GM19025 (cell line): ENCODE data around the gene SLC13A5.
"Not testable (repeated sequence)": the region's sequence is repeated elsewhere in the genome, so short reads cannot be mapped to it uniquely, and the experiment has no call there.

ENCODE experiments used
- ATAC-seq: cut with Tn5 transposase; IDR thresholded peaks from one replicate; pipeline ENCODE4 v1.9.1; 2021; ENCODE audit warnings: mild to moderate bottlenecking, low read depth, moderate library complexity; ENCODE audit not compliant: unreplicated experiment

The SLC13A5 gene

GRCh38 chr17:6711681-6712057, 1.5 kb downstream of the SLC13A5 start:
- no peak for ATAC-seq

GRCh38 chr17:6711081-6711674, 2.0 kb downstream of the SLC13A5 start:
- ATAC-seq: no peak

GRCh38 chr17:6710317-6710716, 2.9 kb downstream of the SLC13A5 start:
- ATAC-seq: no peak

- ATAC-seq: no peak
These were observed 4.7 kb downstream of the SLC13A5 start for GRCh38 chr17:6708357-6708961.

- no peak for ATAC-seq
These were observed 6.2 kb downstream of the SLC13A5 start for GRCh38 chr17:6706996-6707395.

GRCh38 chr17:6706499-6706898, 6.7 kb downstream of the SLC13A5 start:
- no peak for ATAC-seq

- ATAC-seq: no peak
These were observed 8.6 kb downstream of the SLC13A5 start for GRCh38 chr17:6704470-6705052.

GRCh38 chr17:6703751-6704150, 9.4 kb downstream of the SLC13A5 start:
- no peak for ATAC-seq

GRCh38 chr17:6702567-6703215, 10.5 kb downstream of the SLC13A5 start:
- ATAC-seq: no peak

GRCh38 chr17:6701719-6702118, 11.4 kb downstream of the SLC13A5 start:
- no peak for ATAC-seq

GRCh38 chr17:6700948-6701307, 12.2 kb downstream of the SLC13A5 start:
- ATAC-seq: no peak

GRCh38 chr17:6699997-6700947, 12.9 kb downstream of the SLC13A5 start:
- no peak for ATAC-seq

- no peak for ATAC-seq
These were observed 15.2 kb downstream of the SLC13A5 start for GRCh38 chr17:6698004-6698403.

GRCh38 chr17:6696906-6697305, 16.3 kb downstream of the SLC13A5 start:
- ATAC-seq: no peak

GRCh38 chr17:6695565-6695964, 17.6 kb downstream of the SLC13A5 start:
- ATAC-seq: no peak

GRCh38 chr17:6695051-6695450, 18.1 kb downstream of the SLC13A5 start:
- ATAC-seq: no peak

GRCh38 chr17:6691958-6692357, 21.2 kb downstream of the SLC13A5 start:
- not testable (repeated sequence) for ATAC-seq

GRCh38 chr17:6691546-6691945, 21.6 kb downstream of the SLC13A5 start:
- no peak for ATAC-seq

- no peak for ATAC-seq
These were observed 22.5 kb downstream of the SLC13A5 start for GRCh38 chr17:6690641-6691040.

GRCh38 chr17:6688944-6689343, 24.2 kb downstream of the SLC13A5 start:
- ATAC-seq: no peak

GRCh38 chr17:6686026-6686425, 27.1 kb downstream of the SLC13A5 start:
- no peak for ATAC-seq
